ENCODE data around the gene FANCC. TPM values are rescaled to one million over a fixed set of nuclear protein-coding genes. Genes with fewer than 3 reads are reported as not detected.

FANCC gene
- total RNA-seq, 2 donors from 2014 or later, result 17.6 to 23.5 TPM

- no peaks in the 10 kb centered on the region for H3K36me3 ChIP-seq (ENCODE audit: control insufficient read depth, insufficient read depth, low read length)
- H3K4me3 ChIP-seq (ENCODE audit: low read length), result no peak overlapping the region
- H3K27ac ChIP-seq (ENCODE audit: low read depth, low read length), result no peak overlapping the region
- DNase-seq, result no peak
- H3K4me1 ChIP-seq (ENCODE audit: control insufficient read depth, insufficient read depth, low read length), result no peaks in the 10 kb centered on the region
- no peaks in the 10 kb centered on the region for H3K27me3 ChIP-seq (ENCODE audit: control insufficient read depth, insufficient read depth, low read length, poor library complexity, severe bottlenecking)
- H3K27me3 Mint-ChIP-seq (ENCODE audit: insufficient read depth), result peaks cover 5% of the 10 kb centered on the region
- no peak for TF ChIP-seq CTCF (conservative IDR thresholded peaks at IDR 0.05)
- no peaks in the 10 kb centered on the region for H3K9me3 ChIP-seq (ENCODE audit: control insufficient read depth, low read length)
- H3K4me1 Mint-ChIP-seq, result no peaks in the 10 kb centered on the region
- no peaks in the 10 kb centered on the region for H3K9me3 Mint-ChIP-seq
- WGBS, 2 experiments (ENCODE audit: insufficient coverage in 1 of 2, insufficient read length in 1 of 2), result 89 to 91% methylated on average over 4 to 8 of the region's 8 CpGs
- no peak overlapping the region for H3K9ac ChIP-seq (ENCODE audit: extremely low read depth, low read length, poor library complexity, severe bottlenecking)
- no peak overlapping the region for H3K27ac Mint-ChIP-seq
- H3K4me3 Mint-ChIP-seq, result no peak overlapping the region
- no peaks in the 10 kb centered on the region for H3K36me3 Mint-ChIP-seq (ENCODE audit: low read depth)
These were observed 39.8 kb upstream of the FANCC start for GRCh38 chr9:95357316-95357715.

GRCh38 chr9:95355500-95355899 is 38.0 kb upstream of the FANCC start:
- Histone ChIP-seq H3K27ac (ENCODE audit: low read depth, low read length) (no peak overlapping the region), H3K4me1 (ENCODE audit: control insufficient read depth, insufficient read depth, low read length) (no peaks in the 10 kb centered on the region), H3K9me3 (ENCODE audit: control insufficient read depth, low read length) (no peaks in the 10 kb centered on the region), H3K36me3 (ENCODE audit: control insufficient read depth, insufficient read depth, low read length) (no peaks in the 10 kb centered on the region), H3K27me3 (ENCODE audit: control insufficient read depth, insufficient read depth, low read length, poor library complexity, severe bottlenecking) (peaks cover 10% of the 10 kb centered on the region), H3K9ac (ENCODE audit: extremely low read depth, low read length, poor library complexity, severe bottlenecking) (no peak overlapping the region), H3K4me3 (ENCODE audit: low read length) (no peak overlapping the region)
- DNase-seq, result no peak
- 67 to 75% methylated on average over 4 to 5 of the region's 5 CpGs for WGBS, 2 experiments (ENCODE audit: insufficient coverage in 1 of 2, insufficient read length in 1 of 2)
- TF ChIP-seq CTCF (conservative IDR thresholded peaks at IDR 0.05), result no peak
- peaks cover 21% of the 10 kb centered on the region for H3K27me3 Mint-ChIP-seq (ENCODE audit: insufficient read depth)
- H3K4me3 Mint-ChIP-seq, result no peak overlapping the region
- no peaks in the 10 kb centered on the region for H3K36me3 Mint-ChIP-seq (ENCODE audit: low read depth)
- H3K4me1 Mint-ChIP-seq, result no peaks in the 10 kb centered on the region
- H3K9me3 Mint-ChIP-seq, result no peaks in the 10 kb centered on the region
- H3K27ac Mint-ChIP-seq, result no peak overlapping the region

DNA sequence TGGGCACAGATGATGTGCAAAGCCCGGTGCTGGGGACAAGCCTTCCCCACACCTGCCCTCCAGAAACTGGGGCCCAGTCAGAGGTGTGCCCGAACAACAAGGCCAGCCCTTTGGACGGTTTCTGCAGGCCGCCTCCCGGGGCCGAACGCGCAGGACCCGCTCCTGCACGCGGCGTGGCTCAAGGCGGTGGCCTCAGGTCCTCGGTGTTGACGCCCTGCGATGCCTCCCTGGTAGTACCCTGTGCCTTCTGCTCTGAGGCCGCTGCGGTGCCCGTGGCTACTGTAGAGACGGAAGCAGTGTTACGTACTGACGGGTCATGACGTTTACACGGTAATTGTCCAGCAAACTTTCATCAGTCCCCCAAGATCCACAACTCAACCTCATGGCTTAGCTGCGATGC is 33.5 kb upstream of the FANCC start:
- 88 to 94% methylated on average over 20 to 25 of the region's 25 CpGs for WGBS, 2 experiments (ENCODE audit: insufficient coverage in 1 of 2, insufficient read length in 1 of 2)
- Mint-ChIP-seq H3K4me1 (no peaks in the 10 kb centered on the region), H3K27me3 (ENCODE audit: insufficient read depth) (peaks cover 56% of the 10 kb centered on the region), H3K27ac (no peak overlapping the region), H3K36me3 (ENCODE audit: low read depth) (no peaks in the 10 kb centered on the region), H3K9me3 (no peaks in the 10 kb centered on the region), H3K4me3 (no peak overlapping the region)
- DNase-seq, result no peak
- TF ChIP-seq CTCF (conservative IDR thresholded peaks at IDR 0.05), result no peak
- no peaks in the 10 kb centered on the region for H3K36me3 ChIP-seq (ENCODE audit: control insufficient read depth, insufficient read depth, low read length)
- H3K27ac ChIP-seq (ENCODE audit: low read depth, low read length), result no peak overlapping the region
- no peak overlapping the region for H3K9ac ChIP-seq (ENCODE audit: extremely low read depth, low read length, poor library complexity, severe bottlenecking)
- H3K27me3 ChIP-seq (ENCODE audit: control insufficient read depth, insufficient read depth, low read length, poor library complexity, severe bottlenecking), result peaks cover 36% of the 10 kb centered on the region
- no peaks in the 10 kb centered on the region for H3K4me1 ChIP-seq (ENCODE audit: control insufficient read depth, insufficient read depth, low read length)
- no peak overlapping the region for H3K4me3 ChIP-seq (ENCODE audit: low read length)
- no peaks in the 10 kb centered on the region for H3K9me3 ChIP-seq (ENCODE audit: control insufficient read depth, low read length)
